Activated CD8-positive, alpha-beta memory T cell treated with anti-CD3 and anti-CD28 coated beads, Interleukin-2, amount 50 U/mL, for 24 hours (primary cell): ENCODE results near the gene ST3GAL3.

Experiments used
- DNase-seq: peaks from one replicate; pipeline ENCODE4 v3.0.0-alpha.2; 2020; ENCODE audit errors: extremely low read depth

ST3GAL3 gene

DNA sequence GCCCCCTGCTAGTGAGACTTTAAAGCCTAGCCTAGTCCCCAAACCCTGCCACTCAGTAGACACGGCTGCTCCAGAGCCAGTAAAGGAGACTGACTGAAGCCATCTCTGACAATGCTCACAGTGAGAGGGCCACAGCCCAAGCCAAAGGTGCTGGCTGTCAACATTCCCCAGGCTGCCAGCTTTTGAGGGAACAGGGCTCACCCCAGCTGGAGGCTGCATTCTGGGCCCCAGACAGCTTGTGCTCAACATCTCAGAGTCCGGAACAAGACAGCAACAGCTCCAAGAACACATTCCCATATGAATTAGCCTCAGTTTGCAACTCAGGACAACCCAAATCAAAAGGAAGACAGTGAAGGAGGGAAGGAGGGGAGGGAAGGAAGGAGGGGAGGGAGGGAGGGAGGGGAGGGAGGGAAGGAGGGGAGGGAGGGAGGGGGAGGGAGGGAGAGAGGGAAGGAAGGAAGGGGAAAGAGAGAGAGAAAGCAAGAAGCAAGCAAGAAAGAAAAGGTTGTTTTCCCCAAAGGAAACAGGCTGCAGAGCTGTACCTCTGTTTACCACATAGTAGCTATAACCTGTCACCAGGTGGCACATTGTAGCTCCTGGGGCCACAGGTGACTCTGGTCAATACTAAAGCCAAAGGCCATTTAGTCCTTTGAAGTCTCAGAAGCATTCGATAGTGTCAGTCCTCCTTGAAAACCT is 231.7 kb downstream of the ST3GAL3 start:
- no peak for DNase-seq

DNA sequence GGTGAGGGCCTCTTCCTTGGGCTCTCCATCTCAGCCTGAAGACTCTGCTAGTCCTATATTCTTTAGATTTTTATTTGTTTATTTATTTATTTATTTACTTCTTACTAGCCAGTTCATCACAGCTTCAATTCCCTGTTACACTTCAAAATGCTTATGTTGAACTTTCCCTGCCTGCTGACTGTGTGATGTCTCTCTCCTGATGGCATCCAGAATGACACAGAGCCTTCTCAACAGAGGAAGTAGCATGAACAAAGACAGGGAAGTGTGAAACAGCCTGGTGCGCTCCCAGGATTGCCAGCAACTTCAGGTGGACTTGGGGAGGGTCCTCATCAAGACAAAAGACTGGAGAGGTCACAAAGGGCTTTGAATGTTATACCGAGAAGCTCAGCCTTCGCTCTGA is 235.1 kb downstream of the ST3GAL3 start:
- no peak for DNase-seq

DNA sequence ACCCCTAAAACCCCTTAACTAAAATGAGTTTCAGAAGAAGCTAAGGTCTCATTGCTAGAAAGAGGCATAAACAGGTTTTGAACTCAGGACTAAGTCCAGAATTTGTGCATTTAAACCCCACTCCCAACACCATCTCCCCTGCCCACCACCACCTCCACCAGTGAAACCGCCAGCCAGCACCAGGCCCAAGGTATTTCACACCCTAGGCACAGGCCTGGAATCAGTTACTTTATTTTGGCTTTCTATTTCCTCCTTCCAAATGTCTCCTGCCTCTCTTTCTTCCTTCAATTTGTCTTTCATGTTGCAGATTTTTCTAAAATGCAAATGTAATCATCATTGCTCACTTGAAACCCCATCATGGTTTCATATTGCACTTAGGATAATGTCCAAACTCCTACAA is 237.5 kb downstream of the ST3GAL3 start:
- DNase-seq: no peak

DNA sequence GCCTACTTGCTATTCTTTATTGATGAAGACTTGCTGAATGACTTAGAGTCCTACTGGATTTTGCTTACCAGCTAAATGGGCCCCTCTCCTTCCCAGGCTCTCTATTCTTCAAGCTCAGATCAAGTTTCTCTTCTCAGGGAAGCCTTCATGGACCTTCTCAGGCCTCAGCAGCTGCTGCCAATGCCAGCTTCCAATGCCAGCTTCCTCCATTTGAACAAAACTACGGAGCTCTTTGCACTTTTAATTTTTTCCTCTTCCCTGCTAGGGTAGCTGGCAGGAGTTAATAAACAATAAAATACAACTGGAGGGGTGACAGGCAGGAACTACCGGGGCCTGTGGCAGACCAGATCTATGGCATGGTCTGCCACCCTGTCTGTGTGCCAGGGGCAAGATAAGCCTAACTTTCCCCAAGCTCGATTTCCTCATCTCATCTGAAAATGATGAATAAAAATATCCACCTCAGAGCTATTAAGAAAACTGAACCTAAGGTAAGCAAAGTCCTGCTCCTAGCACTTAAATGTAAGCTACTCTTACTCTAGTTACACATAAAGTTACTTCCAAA is 238.4 kb downstream of the ST3GAL3 start:
- DNase-seq: no peak

DNA sequence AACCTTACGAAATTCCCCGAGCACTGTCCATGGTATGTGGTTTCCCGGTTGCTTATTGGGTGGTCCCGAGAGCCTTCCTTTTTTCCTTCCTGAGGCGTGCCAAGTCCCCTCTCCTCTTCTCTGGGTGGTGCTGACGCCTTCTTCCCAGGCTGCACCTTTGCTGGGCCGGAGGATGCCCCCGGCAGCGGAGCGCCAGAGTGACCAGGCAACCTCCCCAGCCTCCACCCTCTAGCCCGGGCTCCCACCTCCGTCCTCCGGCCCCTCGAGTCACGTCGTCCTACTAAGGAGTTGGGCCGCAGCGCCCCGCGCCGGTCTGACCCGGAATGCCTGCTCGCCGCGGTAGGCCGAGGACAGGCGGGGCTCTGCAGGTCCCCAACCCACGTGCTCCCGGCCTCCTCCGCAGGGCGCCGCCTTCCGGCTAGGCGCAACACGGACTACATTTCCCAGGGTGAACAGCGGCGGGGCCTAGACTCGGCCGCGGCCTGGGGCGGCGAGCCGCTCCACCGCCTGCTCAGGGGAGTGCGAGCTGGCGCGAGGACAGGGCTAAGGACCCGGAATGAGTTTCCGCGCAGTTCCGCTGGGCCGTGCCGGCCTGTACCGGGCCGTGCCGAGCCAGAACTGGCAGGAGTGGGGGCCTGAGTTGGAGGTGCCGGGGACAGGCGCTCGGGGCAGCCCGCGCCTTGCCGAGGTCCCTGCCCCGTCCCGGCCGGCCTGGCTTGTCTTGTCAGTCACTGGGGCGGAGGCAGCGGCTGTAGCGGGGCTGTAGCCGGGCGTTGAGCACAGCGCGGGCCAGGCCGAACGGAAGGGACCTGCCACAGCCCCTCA is 239.1 kb downstream of the ST3GAL3 start, which contains the start of gene IPO13:
TSS of gene IPO13 (plus strand) at position 715 of the 825 bp plus-strand sequence. CDS start 651 bp downstream, outside the sequence.
- DNase-seq: peak; percentile 84

DNA sequence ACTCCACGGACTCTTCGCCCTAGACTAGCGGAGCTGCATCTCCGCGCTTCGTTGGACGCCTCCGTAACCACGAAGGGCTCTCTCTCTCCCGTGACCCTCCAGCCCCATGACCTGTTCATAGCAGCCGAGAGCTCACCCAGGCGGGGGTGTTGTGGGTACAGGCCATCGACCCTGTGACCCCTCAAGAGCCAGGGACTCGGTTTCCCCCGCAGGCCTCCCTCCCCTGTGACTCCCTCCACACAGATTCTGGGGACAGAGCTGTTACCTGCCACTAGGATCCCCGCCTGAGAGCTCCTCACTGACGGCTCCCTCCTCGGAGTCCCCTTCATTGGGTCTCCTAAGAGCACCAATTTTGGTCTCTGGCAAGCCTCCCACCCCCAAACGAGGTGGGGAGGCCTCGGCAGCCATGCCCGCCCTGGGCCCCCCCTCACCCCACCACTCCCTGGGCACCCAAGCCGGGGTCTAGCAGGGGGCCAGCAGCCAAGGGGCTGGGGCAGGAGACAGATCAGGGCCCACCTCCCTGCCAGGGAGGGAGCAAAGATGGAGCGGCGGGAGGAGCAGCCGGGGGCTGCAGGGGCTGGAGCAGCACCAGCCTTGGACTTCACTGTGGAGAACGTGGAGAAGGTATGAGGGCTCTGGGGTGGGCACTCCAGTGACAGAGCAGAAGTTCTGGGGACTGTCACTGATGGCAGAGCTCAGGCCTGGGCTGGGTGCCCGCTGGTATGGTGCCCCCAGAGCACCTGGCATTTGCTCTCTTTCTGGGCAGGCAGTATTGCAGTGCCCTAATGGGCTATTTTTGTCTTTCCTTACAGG is 239.9 kb downstream of the ST3GAL3 start:
- no peak for DNase-seq

DNA sequence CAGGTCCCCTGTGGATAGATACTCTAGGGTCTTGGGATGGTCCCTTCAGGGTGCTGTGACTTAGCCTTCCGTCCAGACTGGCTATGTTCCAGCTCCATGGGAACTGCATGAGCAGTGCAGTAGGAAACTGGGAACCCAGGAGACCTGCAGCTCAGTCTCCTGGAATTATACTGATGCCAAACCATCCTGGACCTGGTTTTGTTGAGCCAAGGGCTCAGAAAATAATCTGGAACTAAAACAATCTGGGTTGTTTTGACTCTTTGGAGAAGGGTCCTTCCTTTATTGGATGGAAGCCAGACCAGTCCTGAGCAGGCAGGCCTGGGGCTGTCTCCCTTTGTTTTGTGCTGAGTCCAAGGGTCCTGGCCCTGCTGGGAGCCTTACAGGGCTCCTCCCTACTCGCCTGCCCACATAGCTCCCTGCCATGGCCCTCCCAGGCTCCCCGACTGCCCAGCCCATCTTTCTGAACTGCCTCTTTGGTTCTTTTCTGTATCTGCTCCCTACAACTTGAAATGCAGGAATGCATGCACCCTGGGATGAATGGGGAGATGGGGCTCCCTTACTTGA is 240.6 kb downstream of the ST3GAL3 start:
- DNase-seq: no peak

DNA sequence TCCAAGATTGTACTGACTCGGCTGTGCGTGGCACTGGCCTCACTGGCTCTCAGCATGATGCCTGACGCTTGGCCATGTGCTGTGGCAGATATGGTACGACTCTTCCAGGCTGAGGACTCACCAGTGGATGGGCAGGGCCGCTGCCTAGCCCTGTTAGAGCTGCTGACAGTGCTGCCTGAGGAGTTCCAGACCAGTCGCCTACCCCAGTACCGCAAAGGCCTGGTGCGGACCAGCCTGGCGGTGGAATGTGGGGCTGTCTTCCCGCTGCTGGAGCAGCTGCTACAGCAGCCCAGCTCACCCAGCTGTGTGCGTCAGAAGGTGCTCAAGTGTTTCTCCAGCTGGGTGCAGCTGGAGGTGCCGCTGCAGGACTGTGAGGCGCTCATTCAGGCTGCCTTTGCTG is 242.3 kb downstream of the ST3GAL3 start:
- no peak for DNase-seq

DNA sequence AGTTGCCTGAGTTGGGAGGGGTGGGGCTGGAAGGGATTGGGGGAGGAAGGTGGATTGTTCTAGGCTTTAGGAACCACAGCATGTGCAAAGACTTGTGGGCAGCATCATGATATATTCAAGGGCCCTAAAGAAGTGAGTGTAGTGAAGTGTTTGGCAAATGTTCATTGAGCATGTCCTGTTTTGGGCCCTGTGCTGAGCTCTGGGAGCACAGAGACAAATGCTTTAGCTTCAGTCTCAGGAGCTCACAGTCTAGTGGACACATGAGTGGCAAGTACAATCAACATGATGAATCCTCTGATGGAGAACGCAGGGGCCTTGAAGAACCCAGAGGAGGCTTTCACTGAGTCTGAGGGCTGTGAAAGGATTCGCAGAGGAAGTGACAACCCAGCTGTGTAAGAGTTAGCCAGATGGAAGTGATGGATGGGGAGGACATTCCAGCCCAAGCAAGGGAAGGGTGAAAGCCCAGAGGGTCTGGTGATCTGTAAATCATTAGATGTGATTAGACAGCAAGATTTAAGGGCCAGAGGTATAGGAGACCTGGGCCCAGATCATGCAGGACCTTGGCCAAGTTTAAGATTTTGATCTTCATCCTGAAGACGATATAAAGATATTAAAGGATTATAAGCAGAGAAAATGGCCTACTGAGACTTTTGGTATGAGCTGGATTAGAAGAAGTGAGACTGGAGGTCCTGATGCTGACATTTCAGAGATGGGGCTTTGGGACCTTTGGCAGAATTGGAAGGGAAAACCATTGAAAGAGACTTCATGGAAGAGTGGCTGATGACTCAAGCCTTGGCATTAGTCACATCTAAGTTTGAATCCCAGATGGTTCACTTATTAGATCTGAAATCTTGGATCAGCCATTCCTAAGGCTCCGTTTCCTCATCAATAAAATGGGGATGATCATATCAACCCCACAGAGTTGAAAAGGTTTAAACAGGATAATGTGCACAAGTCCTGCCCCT is 244.0 kb downstream of the ST3GAL3 start:
- DNase-seq: no peak

DNA sequence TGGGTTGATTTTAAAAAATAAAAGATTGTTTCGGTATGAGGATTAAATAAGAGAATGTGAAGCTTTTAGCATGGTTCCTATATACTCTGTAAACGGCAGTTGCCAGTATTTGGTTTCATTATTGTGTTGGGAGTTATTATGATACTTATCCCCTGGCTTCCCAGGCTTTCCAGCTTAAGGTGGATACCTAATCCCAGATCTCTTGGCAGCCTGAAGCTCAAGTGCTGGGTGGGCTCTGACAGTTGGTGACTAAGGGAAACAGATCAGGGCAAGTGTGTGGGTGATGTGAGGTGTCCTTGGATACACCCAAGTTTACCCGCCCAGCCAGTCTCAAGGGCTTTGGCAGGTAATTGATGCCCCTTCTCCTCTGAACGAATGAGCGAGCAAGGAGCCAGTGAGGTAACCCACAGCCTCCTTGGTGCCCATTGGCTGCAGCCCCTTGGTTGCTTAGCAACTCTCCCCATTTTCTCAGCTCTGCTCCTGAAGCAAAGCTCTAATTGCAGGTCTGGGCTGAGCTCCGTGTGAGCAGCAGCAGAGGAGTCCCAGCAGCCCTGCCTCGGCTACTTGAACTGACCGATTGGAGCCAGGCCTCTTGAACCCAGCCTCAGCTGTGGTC is 245.5 kb downstream of the ST3GAL3 start:
- DNase-seq: no peak

DNA sequence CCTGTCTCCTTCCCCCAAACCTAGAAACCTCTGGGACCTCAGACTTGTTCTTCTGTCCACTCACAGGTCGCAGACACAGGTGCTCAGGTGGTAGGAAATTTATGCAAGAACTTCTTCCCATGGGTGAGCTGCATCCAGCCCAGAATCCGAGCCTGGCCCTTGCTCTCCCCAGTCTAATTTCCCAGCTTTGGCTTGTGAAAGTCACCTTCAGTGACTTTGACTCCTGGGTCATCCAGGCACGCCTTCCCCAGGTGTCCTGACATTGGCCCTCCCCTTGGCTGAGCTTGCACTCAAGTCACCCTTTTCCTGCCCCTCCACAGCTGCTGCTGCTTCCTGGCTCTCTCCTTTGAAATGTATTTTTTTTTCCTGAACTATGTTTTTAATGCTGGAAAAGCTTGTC is 246.0 kb downstream of the ST3GAL3 start:
- no peak for DNase-seq

DNA sequence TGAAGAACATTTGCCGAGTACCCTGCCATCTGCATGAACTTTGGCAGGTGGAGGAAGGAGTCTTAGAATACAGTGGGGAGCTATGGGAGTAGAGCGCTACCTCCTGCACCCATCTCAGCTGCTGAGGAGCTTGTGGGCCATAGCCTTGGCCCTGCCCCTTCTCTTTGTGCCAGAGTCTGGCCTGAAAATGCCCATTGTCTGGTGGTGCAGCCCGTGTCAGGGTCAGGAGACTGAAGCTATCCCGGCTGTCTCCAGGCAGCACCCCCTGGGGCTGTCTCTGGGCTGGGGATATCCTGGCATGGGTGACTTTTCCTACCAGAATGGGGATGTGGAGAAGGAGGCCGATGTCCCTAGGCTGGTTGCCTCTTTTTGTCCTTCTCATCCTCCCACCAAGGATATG is 246.7 kb downstream of the ST3GAL3 start:
- DNase-seq: no peak

DNA sequence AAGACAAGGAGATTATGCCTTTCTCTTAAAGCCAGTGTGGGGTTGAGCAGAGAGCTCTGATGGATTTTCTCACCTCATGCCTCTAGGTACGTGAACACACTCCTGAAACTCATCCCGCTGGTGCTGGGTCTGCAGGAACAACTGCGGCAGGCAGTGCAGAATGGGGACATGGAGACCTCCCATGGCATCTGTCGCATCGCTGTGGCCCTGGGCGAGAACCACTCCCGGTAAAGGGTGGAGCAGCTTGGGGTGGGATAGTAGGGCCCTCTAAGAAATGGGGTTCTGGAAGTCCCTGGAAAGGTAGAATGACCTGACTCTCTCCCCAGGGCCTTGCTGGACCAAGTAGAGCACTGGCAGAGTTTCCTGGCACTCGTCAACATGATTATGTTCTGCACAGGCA is 248.9 kb downstream of the ST3GAL3 start:
- no peak for DNase-seq

DNA sequence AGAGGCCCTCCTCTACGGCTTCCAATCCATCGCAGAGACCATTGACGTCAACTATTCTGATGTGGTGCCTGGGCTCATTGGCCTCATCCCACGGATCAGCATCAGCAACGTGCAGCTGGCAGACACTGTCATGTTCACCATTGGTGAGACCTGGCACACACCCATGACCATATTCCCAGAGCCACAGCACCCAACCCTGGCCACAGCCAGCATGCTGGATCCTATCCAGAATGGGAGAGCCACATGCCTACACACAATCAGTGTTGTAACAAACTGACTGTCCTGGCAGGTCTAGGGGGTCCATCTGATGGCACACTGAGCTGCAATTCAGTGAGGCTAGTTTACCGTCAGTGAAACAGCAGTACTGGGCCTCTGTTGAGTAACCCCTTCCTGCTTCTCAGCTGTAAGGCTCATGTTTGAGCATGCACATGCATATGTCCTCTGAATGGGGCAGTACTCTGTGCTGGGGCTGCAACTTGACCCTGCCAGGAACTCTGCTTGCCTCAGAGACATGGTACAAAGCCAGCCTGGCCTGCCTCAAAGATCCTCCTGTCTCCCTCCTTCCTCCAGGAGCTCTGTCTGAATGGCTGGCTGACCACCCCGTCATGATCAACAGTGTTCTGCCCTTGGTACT is 250.2 kb downstream of the ST3GAL3 start:
- DNase-seq: no peak

DNA sequence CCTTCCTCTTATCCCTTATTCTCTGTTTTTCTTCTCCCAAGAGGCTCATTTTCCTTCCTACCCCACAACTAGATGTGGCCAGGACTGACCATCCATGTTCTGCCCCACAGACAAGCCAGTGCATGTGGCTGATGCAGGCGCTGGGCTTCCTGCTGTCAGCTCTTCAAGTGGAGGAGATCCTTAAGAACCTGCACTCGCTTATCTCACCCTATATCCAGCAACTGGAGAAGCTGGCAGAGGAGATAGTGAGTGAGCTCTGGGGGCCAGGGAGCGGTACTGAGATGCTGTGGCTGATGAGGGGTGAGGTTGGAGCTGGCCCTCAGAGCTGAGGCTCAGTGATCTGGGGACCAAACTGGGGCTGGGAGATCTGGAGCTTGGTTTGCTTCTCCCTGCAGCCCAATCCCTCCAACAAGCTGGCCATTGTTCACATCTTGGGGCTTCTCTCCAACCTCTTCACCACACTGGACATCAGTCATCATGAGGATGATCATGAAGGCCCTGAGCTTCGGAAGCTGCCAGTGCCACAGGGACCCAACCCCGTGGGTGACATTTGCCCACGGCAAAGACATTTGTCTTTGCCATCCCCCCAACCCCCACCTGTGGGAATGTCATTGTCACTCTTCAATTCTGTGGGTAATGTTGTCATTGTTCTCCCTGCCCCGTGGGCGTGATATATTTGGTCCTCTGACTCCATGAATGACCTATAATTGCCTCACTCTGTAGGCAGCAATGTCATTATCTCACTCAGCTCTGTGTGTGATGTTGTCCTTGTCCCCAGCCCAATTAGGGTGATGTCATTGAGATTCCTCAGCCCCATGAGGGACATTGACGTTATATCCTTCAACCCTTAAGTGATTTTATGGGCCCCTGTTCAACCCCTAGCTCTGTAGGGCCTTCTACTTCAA is 251.3 kb downstream of the ST3GAL3 start:
- DNase-seq: no peak

DNA sequence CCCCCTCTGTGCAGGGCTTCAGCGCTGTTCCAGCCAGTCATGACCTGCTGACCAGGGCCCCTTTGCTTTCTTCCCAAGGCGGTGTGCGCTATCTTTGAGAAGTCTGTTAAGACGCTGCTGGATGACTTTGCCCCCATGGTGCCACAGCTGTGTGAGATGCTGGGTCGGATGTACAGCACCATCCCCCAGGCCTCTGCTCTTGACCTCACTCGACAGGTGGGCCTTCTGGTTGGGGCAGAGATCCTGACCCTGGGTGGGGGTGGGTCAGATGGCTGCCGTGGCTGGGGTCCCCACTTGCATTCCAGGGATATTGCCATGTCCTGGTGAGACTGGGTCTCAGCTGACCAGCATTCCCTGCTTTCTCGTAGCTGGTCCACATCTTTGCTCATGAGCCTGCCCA is 253.5 kb downstream of the ST3GAL3 start:
- DNase-seq: no peak

DNA sequence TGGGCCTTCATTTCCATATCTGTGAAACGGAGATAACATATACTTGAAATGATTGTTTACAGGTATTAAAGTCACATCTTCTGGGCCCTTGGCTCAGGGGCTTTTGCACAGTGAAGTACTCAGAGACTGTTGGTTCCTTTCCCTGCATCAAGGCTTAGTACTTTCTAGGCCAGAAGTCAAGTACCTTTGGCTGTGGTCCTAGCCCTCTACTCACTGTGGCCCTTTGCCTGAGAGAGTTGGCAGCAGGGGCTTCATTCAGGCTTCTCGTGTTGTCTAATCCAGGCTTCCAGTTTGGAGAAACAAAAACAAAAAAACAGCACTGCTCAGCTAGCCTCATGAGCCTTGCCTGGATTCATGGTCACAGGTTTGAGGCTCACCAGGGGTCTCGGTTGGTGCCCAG is 254.4 kb downstream of the ST3GAL3 start:
- no peak for DNase-seq

DNA sequence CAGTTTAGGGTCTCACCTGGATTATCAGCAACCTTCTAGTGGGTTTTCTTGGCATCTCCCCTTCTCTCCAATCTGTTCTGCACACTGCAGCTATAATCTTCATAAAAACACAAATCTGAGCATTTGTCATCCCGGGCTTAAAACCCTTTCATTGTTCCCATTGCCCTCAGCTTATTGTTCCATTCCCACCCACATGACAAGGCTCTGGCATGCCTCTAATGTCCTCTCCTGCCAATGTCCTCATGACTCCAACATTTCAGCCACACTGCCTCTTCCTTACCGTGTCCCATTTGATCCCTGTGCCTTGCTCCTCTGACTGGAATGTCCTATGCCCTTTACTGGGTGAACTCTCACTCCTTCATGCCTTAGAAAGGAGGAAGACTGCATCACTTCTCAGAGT is 255.0 kb downstream of the ST3GAL3 start:
- DNase-seq: no peak

DNA sequence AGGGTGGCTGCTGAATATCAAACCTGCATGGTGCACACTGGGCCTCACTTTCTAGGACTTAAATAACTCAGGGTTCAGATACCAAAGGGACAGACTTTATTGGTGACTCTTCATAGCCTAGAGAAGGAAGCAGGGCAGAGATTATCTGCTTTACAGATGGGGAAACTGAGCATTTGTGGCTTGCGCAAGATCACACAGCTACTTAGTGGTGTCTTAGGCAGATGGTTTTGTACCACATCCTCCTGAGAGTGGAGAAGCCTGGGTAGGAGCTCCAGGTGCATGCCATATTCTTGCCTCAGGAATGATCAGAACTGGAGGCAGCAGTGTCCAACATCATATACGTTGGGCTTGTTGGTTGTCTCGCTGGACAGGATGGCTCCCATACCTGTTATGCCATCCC is 255.7 kb downstream of the ST3GAL3 start:
- no peak for DNase-seq
